Heart right ventricle (tissue), 16 donors: ENCODE measurements around the gene CEP128. TPM values are rescaled to one million over a fixed set of nuclear protein-coding genes. Genes with fewer than 3 reads are reported as not detected.

ENCODE experiments used
- ATAC-seq, 8 donors: fragments of 200-7000 bp; cut with Tn5 transposase; one replicate each; pipeline ENCODE4 v1.9.1; 2020; ENCODE audit warnings: mild to moderate bottlenecking in 8 of 8, moderate library complexity in 8 of 8, moderate number of reproducible peaks in 1 of 8
- DNase-seq, 2 donors: peaks; one replicate each; pipeline ENCODE4 v3.0.0-alpha.2; 2020
- H3K27ac ChIP-seq, 10 donors: fragments of 200-600 bp; sonication (generic) in 2 of 10; one replicate each; pipeline versions ENCODE4 v1.5.0 to v1.8.0; 2020 to 2022; ENCODE audit warnings: mild to moderate bottlenecking in 3 of 10
- H3K27me3 ChIP-seq, 7 donors: fragments of 200-600 bp; one replicate each; pipeline ENCODE4 v1.8.0; 2021 to 2022; ENCODE audit warnings: mild to moderate bottlenecking in 2 of 7
- H3K36me3 ChIP-seq, 9 donors: fragments of 200-600 bp; sonication (generic) in 1 of 9; one replicate each; pipeline versions ENCODE4 v1.5.0 to v1.8.0; 2020 to 2022; ENCODE audit warnings: mild to moderate bottlenecking in 2 of 9
- H3K4me1 ChIP-seq, 9 donors: fragments of 200-600 bp; sonication (generic) in 1 of 9; one replicate each; pipeline versions ENCODE4 v1.5.0 to v1.8.0; 2020 to 2022; ENCODE audit warnings: mild to moderate bottlenecking in 4 of 9
- H3K4me3 ChIP-seq, 10 donors: fragments of 200-600 bp; sonication (generic) in 2 of 10; one replicate each; pipeline versions ENCODE4 v1.5.0 to v1.8.0; 2020 to 2022; ENCODE audit warnings: mild to moderate bottlenecking in 7 of 10, moderate library complexity in 2 of 10
- H3K9me3 ChIP-seq, 11 donors: fragments of 200-600 bp in 10 of 11; sonication (generic) in 2 of 11; one replicate each; pipeline versions ENCODE4 v1.5.0 to v1.8.0; 2013 to 2022; ENCODE audit warnings: mild to moderate bottlenecking in 2 of 11, control low read depth in 1 of 11, moderate library complexity in 1 of 11
- CTCF ChIP-seq, 9 donors: fragments of 200-600 bp; sonication (generic) in 2 of 9; IDR thresholded peaks; one replicate each; pipeline versions ENCODE4 v1.5.0 to v1.8.0; 2021 to 2022; ENCODE audit warnings: antibody characterized with exemption in 9 of 9, mild to moderate bottlenecking in 5 of 9, moderate library complexity in 1 of 9
- WGBS, 2 donors: extraction: QIAGEN DNeasy Blood & Tissue Kit; methylation state at CpG; one replicate each; pipeline ENCODE4 v1.1.7; 2013; ENCODE audit warnings: inconsistent platforms in 1 of 2; 5-methylcytosine and 5-hydroxymethylcytosine counted together
- intact Hi-C, 10 donors: fragments of 100-400 bp; cut with DNase I; formaldehyde crosslinking; loops; one replicate each; pipeline versions ENCODE4 v1.11.1 to v1.14.2; 2022
- polyA plus RNA-seq, 2 donors: library from polyadenylated mRNA; stranded (reverse); fragments of 200-250 nt; gene quantifications; one replicate each; pipeline ENCODE4 v1.2.3, GENCODE V29; 2013
- total RNA-seq, 10 donors: library from RNA; stranded (reverse); fragmentation: NEBNext Ultra II Directional in 3 of 10; extraction: Animal tissue kit (Norgen Biotek cat#: 25700) in 3 of 10; gene quantifications; one replicate each; pipeline versions ENCODE4 v1.2.1 to v1.2.4, GENCODE V29; 2021 to 2023
- donor health status: Arrhythmogenic right ventricular cardiomyopathy.
- donor health status: ischemic (EF 13 %, LVEDD 7.1; RV severe dilation, severe dysfunction).
- donor health status: healthy with polysubstance abuse.
- donor health status: DM: no; HTN: yes; CAD: no.
- donor health status: DM: no; HTN: no; CAD: no.
- donor health status: ischemic (EF 25% LVEDD 6.9; RV normal size, moderate dysfunction).
- donor health status: ischemic (EF 25% LVEDD 5.7; RV mildly dilated, moderate dysfunction).
- donor health status: healthy.
- donor health status: DM: yes; HTN: yes; CAD: no.
- donor health status: Ischemic cardiomyopathy.
- donor health status: ischemic (EF 35%, LVEDD 5.7; RV mildly dilated, moderate dysfunction).
- donor health status: nonischemic (EF 11% LVEDD 7.7; RV severe dilation, severe dysfunction).
- donor health status: DM: yes; HTN: yes; CAD: no.
- donor health status: PGD.
- donor health status: ischemic (EF 29% LVEDD 5.4; RV normal size, mild dysfunction).
- donor health status: nonischemic (EF 23%, LVEDD 6.1; RV moderate dilation, normal function).

Gene CEP128
- total and polyA plus RNA-seq, 12 donors = 0.93 to 4.9 (median 3.3) TPM

- Histone ChIP-seq H3K4me1 (peaks cover 0 to 15% (median 0%) of the 10 kb centered on the region in 9 donors), H3K4me3 (no peak overlapping the region), H3K36me3 (no peaks in the 10 kb centered on the region), H3K27ac (no peak overlapping the region), H3K27me3 (no peaks in the 10 kb centered on the region), H3K9me3 (peaks cover 0 to 26% (median 0%) of the 10 kb centered on the region in 11 donors)
- DNase-seq (no peak), ATAC-seq (no peak)
- 96 to 97% methylated on average over 4 of the region's 4 CpGs for WGBS, 2 donors
- intact Hi-C loops = loop anchor here in 1 of 10 donors (10.0 kb wide), 1 partner anchor 160 kb away; no protein-coding TSS in a partner anchor
- TF ChIP-seq CTCF (IDR thresholded peaks at IDR 0.05) = no peak
These were observed 466.5 kb downstream of the CEP128 start for GRCh38 chr14:80475074-80475473.

DNA sequence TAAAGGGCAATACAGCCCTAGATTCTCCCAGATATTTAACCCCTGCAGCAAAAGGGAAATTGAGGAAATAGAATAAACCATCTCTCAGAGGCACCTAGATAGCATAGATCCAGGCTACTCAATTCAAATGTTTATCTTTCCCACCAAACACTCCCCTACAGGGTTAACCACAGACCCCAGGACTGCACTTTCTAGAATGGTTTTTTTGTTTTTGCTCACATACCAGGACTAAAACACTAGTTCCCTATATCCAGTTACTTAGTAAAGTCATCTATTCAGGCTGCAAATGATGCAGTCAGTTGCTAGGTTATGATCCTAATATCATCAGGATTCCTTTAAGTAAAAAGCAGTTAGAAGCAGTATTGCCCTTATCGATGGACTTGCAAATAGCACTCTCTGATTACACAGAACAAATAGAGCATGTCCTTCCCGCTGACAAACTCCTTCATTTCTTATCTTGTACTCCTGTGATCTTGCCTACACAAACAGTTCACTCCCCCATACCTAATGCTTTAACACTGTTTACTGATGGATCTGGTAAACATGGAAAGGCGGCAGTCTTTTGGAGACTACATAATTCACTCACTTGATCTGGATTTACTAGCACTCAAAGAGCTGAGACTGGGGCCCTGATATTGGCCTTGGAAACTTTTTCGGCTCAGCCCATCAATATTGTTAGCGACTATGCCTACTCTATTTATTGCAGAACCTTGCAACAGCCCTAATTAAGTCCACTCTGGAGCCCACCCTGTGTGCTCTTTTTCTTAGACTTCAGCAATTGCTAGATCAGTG lies 473.0 kb downstream of the CEP128 start:
- H3K27me3 ChIP-seq = no peaks in the 10 kb centered on the region
- no peak for TF ChIP-seq CTCF (IDR thresholded peaks at IDR 0.05)
- no peak overlapping the region for H3K4me3 ChIP-seq
- ATAC-seq = no peak
- 58 to 61% methylated on average over 5 of the region's 5 CpGs for WGBS, 2 donors
- intact Hi-C loops = no loop called here
- no peaks in the 10 kb centered on the region for H3K36me3 ChIP-seq
- H3K27ac ChIP-seq = no peak overlapping the region
- H3K4me1 ChIP-seq = no peaks in the 10 kb centered on the region
- H3K9me3 ChIP-seq = peaks cover 0 to 22% (median 0%) of the 10 kb centered on the region in 11 donors
- DNase-seq = no peak

GRCh38 chr14:80465546-80466220 lies 475.9 kb downstream of the CEP128 start:
- Histone ChIP-seq H3K4me1 (no peaks in the 10 kb centered on the region), H3K4me3 (no peak overlapping the region), H3K27ac (no peak overlapping the region), H3K36me3 (no peaks in the 10 kb centered on the region), H3K27me3 (no peaks in the 10 kb centered on the region), H3K9me3 (peaks cover 0 to 6% (median 0%) of the 10 kb centered on the region in 11 donors)
- WGBS, 2 donors = 77 to 79% methylated on average over 7 of the region's 7 CpGs
- TF ChIP-seq CTCF (IDR thresholded peaks at IDR 0.05) = no peak
- intact Hi-C loops = no loop called here
- ATAC-seq (no peak), DNase-seq (no peak)

DNA sequence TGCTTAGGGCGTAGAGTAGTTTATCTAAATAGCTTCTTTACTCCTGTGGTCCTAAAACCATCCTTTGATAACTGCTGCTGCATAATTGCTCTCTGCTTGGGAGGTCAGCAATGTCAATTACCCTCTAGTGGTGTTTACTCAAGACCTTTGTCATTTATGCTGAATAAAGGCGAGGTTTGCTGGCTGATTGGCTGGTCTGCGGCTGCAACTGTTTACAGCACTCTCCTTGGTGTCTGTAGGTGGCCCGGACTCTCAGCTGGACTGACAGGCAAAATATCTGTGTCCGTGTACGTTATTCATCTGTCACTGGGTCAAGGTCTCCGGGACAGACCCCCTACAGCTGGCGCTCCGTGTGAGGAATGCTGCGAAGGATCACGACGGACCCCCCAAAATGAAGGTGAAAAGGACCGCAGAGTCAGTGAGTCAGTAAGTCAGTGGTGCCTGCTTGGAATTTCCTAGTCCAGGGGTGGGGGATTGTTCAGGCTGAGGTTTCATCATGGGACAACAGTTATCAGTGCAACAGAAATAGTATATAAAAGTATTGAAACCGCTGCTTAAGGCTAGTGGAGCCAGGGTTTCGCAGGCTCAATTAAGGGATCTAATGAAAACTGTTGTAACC lies 476.9 kb downstream of the CEP128 start:
- ATAC-seq (no peak), DNase-seq (no peak)
- Histone ChIP-seq H3K27ac (no peak overlapping the region), H3K36me3 (no peaks in the 10 kb centered on the region), H3K4me3 (no peak overlapping the region), H3K27me3 (no peaks in the 10 kb centered on the region), H3K4me1 (no peaks in the 10 kb centered on the region), H3K9me3 (peaks cover 0 to 6% (median 0%) of the 10 kb centered on the region in 11 donors)
- TF ChIP-seq CTCF (IDR thresholded peaks at IDR 0.05) = no peak
- intact Hi-C loops = no loop called here
- 76 to 80% methylated on average over 15 of the region's 15 CpGs for WGBS, 2 donors
